ENCODE data around the gene TMEM107.

The TMEM107 gene

GRCh38 chr17:8151120-8151640 is 25.0 kb downstream of the TMEM107 start:
- peak overlapping the region; percentile 60 for H3K4me3 ChIP-seq (ENCODE audit: low read depth, low read length)
- no peak for DNase-seq (ENCODE audit: low read depth)
- TF ChIP-seq CTCF (IDR thresholded peaks at IDR 0.05; ENCODE audit: low read depth, low read length, missing control alignments), result no peak

GRCh38 chr17:8150194-8151119 is 25.7 kb downstream of the TMEM107 start:
- no peak for TF ChIP-seq CTCF (IDR thresholded peaks at IDR 0.05; ENCODE audit: low read depth, low read length, missing control alignments)
- H3K4me3 ChIP-seq (ENCODE audit: low read depth, low read length), result peak overlapping the region; percentile 60
- no peak for DNase-seq (ENCODE audit: low read depth)

- DNase-seq (ENCODE audit: low read depth), result no peak
- TF ChIP-seq CTCF (IDR thresholded peaks at IDR 0.05; ENCODE audit: low read depth, low read length, missing control alignments), result no peak
- H3K4me3 ChIP-seq (ENCODE audit: low read depth, low read length), result no peak overlapping the region
These were observed 26.6 kb downstream of the TMEM107 start for GRCh38 chr17:8149419-8150193.

- no peak for DNase-seq (ENCODE audit: low read depth)
- no peak for TF ChIP-seq CTCF (IDR thresholded peaks at IDR 0.05; ENCODE audit: low read depth, low read length, missing control alignments)
These were observed 27.6 kb downstream of the TMEM107 start for GRCh38 chr17:8148560-8148959.

GRCh38 chr17:8147805-8148404 is 28.3 kb downstream of the TMEM107 start:
- TF ChIP-seq CTCF (IDR thresholded peaks at IDR 0.05; ENCODE audit: low read depth, low read length, missing control alignments), result no peak
- no peak for DNase-seq (ENCODE audit: low read depth)
- no peak overlapping the region for H3K4me3 ChIP-seq (ENCODE audit: low read depth, low read length)

More at GRCh38 chr17:8148560-8148959, 27.6 kb downstream of the TMEM107 start:
- no peak overlapping the region for H3K4me3 ChIP-seq (ENCODE audit: low read depth, low read length)

GRCh38 chr17:8147141-8147804 is 28.9 kb downstream of the TMEM107 start:
- no peak for DNase-seq (ENCODE audit: low read depth)
- H3K4me3 ChIP-seq (ENCODE audit: low read depth, low read length), result no peak overlapping the region
- no peak for TF ChIP-seq CTCF (IDR thresholded peaks at IDR 0.05; ENCODE audit: low read depth, low read length, missing control alignments)
